SK-N-SH treated with all-trans-retinoic acid at 6 μM for 48 hours (cell line): Measurements from ENCODE around the gene CLCN4.

Experiments
- ATAC-seq: fragments of 200-7000 bp; cut with Tn5 transposase; 3 replicates; pipeline ENCODE4 v1.9.1; 2020; ENCODE audit warnings: mild to moderate bottlenecking, moderate library complexity
- ARNTL ChIP-seq: fragments of 450-650 bp; formaldehyde crosslinking; IDR thresholded peaks from 2 replicates; pipeline ENCODE4 v1.5.0; 2020; ENCODE audit warnings: low read depth, mild to moderate bottlenecking, moderate library complexity, borderline replicate concordance
- BACH2 ChIP-seq: fragments of 250-450 bp; sonication (Bioruptor Pico); IDR thresholded peaks from 2 replicates; pipeline ENCODE4 v1.9.0; 2021; ENCODE audit warnings: mild to moderate bottlenecking, borderline replicate concordance
- CSDC2 ChIP-seq: fragments of 250-450 bp; sonication (Bioruptor Pico); IDR thresholded peaks from 2 replicates; pipeline ENCODE4 v1.5.0; 2020; ENCODE audit warnings: mild to moderate bottlenecking, moderate library complexity
- ESRRG ChIP-seq: fragments of 250-450 bp; sonication (Bioruptor Pico); IDR thresholded peaks from 2 replicates; pipeline ENCODE4 v1.6.1; 2021; ENCODE audit warnings: mild to moderate bottlenecking
- GLIS3 ChIP-seq: fragments of 250-450 bp; sonication (Bioruptor Pico); IDR thresholded peaks from 2 replicates; pipeline ENCODE4 v1.5.0; 2020; ENCODE audit warnings: mild to moderate bottlenecking, moderate library complexity
- ISL1 ChIP-seq: fragments of 250-450 bp; sonication (Bioruptor Pico); IDR thresholded peaks from 2 replicates; pipeline ENCODE4 v2.1.2; 2022; ENCODE audit warnings: mild to moderate bottlenecking, moderate library complexity
- OSR1 ChIP-seq: fragments of 250-450 bp; sonication (Bioruptor Pico); IDR thresholded peaks from 2 replicates; pipeline ENCODE4 v1.8.0; 2022; ENCODE audit warnings: moderate library complexity, mild to moderate bottlenecking, inconsistent platforms
- PATZ1 ChIP-seq: fragments of 250-450 bp; sonication (Bioruptor Pico); IDR thresholded peaks from 2 replicates; pipeline ENCODE4 v1.8.0; 2020; ENCODE audit warnings: mild to moderate bottlenecking, moderate library complexity, borderline replicate concordance
- PPARA ChIP-seq: fragments of 250-450 bp; sonication (Bioruptor Pico); IDR thresholded peaks from 2 replicates; pipeline ENCODE4 v1.5.0; 2020; ENCODE audit warnings: mild to moderate bottlenecking, borderline replicate concordance
- SNAI2 ChIP-seq: fragments of 250-450 bp; sonication (Bioruptor Pico); IDR thresholded peaks from 2 replicates; pipeline ENCODE4 v1.5.0; 2020; ENCODE audit warnings: mild to moderate bottlenecking, moderate library complexity
- TCF4 ChIP-seq: fragments of 250-450 bp; sonication (Bioruptor Pico); IDR thresholded peaks from 2 replicates; pipeline ENCODE4 v1.8.0; 2021; ENCODE audit warnings: mild to moderate bottlenecking, moderate library complexity, borderline replicate concordance
- TOX ChIP-seq: fragments of 250-450 bp; sonication (Bioruptor Pico); IDR thresholded peaks from 2 replicates; pipeline ENCODE4 v1.8.0; 2021; ENCODE audit warnings: mild to moderate bottlenecking, moderate library complexity, borderline replicate concordance
- TSHZ2 ChIP-seq: fragments of 250-450 bp; sonication (Bioruptor Pico); IDR thresholded peaks from 2 replicates; pipeline ENCODE4 v1.5.0; 2020; ENCODE audit warnings: mild to moderate bottlenecking, moderate library complexity
- ZFP3 ChIP-seq: fragments of 250-450 bp; sonication (Bioruptor Pico); IDR thresholded peaks from 2 replicates; pipeline ENCODE4 v1.5.0; 2020; ENCODE audit warnings: mild to moderate bottlenecking, moderate library complexity
- ZFP30 ChIP-seq: fragments of 450-650 bp; formaldehyde crosslinking; IDR thresholded peaks from 2 replicates; pipeline ENCODE4 v1.5.0; 2022; ENCODE audit warnings: mild to moderate bottlenecking, moderate library complexity
- ZNF565 ChIP-seq: fragments of 450-650 bp; formaldehyde crosslinking; conservative IDR thresholded peaks from 2 replicates; pipeline ENCODE4 v1.5.0; 2020; ENCODE audit warnings: low read depth, mild to moderate bottlenecking, moderate library complexity
- ZNF8 ChIP-seq: fragments of 450-650 bp; formaldehyde crosslinking; IDR thresholded peaks from 2 replicates; pipeline ENCODE4 v1.5.0; 2020; ENCODE audit warnings: mild to moderate bottlenecking, moderate library complexity
- TF ChIP-seq, protein P1 (sequence below): fragments of 250-450 bp; sonication (Bioruptor Pico); IDR thresholded peaks from 2 replicates; pipeline ENCODE4 v1.5.1; 2021; ENCODE audit warnings: mild to moderate bottlenecking, moderate library complexity
- TF ChIP-seq, protein P2 (sequence below): fragments of 250-450 bp; sonication (Bioruptor Pico); IDR thresholded peaks from 2 replicates; pipeline ENCODE4 v1.8.0; 2021; ENCODE audit warnings: low read depth, mild to moderate bottlenecking, moderate library complexity, borderline replicate concordance
- TF ChIP-seq, protein P3 (sequence below): fragments of 250-450 bp; sonication (Bioruptor Pico); IDR thresholded peaks from 2 replicates; pipeline ENCODE4 v1.5.1; 2020; ENCODE audit warnings: low read depth, mild to moderate bottlenecking, moderate library complexity

CLCN4 gene

GRCh38 chrX:10117864-10118377, 38.9 kb upstream of the CLCN4 start (continued):
- TF ChIP-seq, protein P1, sequence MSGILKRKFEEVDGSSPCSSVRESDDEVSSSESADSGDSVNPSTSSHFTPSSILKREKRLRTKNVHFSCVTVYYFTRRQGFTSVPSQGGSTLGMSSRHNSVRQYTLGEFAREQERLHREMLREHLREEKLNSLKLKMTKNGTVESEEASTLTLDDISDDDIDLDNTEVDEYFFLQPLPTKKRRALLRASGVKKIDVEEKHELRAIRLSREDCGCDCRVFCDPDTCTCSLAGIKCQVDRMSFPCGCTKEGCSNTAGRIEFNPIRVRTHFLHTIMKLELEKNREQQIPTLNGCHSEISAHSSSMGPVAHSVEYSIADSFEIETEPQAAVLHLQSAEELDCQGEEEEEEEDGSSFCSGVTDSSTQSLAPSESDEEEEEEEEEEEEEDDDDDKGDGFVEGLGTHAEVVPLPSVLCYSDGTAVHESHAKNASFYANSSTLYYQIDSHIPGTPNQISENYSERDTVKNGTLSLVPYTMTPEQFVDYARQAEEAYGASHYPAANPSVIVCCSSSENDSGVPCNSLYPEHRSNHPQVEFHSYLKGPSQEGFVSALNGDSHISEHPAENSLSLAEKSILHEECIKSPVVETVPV = no peak
- TF ChIP-seq, protein P2, sequence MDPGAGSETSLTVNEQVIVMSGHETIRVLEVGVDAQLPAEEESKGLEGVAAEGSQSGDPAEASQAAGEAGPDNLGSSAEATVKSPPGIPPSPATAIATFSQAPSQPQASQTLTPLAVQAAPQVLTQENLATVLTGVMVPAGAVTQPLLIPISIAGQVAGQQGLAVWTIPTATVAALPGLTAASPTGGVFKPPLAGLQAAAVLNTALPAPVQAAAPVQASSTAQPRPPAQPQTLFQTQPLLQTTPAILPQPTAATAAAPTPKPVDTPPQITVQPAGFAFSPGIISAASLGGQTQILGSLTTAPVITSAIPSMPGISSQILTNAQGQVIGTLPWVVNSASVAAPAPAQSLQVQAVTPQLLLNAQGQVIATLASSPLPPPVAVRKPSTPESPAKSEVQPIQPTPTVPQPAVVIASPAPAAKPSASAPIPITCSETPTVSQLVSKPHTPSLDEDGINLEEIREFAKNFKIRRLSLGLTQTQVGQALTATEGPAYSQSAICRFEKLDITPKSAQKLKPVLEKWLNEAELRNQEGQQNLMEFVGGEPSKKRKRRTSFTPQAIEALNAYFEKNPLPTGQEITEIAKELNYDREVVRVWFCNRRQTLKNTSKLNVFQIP = no peak
- TF ChIP-seq ZFP3 (CRISPR knock-in tag) (no peak), ZNF565 (no peak), ARNTL (no peak)

DNA sequence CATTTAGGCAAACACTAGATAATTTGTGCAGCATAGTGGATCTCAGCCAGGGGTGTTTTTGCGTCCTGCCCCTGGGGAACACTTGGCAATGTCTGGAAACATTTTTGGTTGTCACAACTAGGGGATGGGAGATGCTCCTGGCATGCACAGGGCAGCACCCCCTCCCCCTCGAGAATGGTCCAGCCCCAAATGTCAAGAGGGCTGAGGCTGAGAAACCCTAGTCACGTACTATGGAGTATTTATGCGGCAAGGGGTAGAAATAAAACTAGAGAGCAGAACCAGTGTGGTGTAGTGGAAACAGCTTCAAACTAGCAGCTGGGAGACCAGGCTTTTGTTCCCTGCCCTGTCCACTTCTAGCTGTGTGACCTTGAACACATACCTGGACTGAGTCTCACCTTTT, 38.2 kb upstream of the CLCN4 start:
- no peak for ATAC-seq
- TF ChIP-seq, protein P2 = no peak
- TF ChIP-seq PATZ1 (CRISPR knock-in tag) (no peak), ZNF8 (no peak), TCF4 (CRISPR knock-in tag) (no peak), PPARA (CRISPR knock-in tag) (no peak), TOX (CRISPR knock-in tag) (no peak), SNAI2 (CRISPR knock-in tag) (no peak), OSR1 (no peak), ZNF565 (no peak), ISL1 (CRISPR knock-in tag) (no peak), ESRRG (CRISPR knock-in tag) (no peak), GLIS3 (CRISPR knock-in tag) (no peak), ZFP3 (CRISPR knock-in tag) (no peak), BACH2 (no peak), ZFP30 (CRISPR knock-in tag) (no peak), CSDC2 (CRISPR knock-in tag) (no peak), TSHZ2 (CRISPR knock-in tag) (no peak), ARNTL (no peak)
- TF ChIP-seq, protein P1 = no peak
- TF ChIP-seq, protein P3, sequence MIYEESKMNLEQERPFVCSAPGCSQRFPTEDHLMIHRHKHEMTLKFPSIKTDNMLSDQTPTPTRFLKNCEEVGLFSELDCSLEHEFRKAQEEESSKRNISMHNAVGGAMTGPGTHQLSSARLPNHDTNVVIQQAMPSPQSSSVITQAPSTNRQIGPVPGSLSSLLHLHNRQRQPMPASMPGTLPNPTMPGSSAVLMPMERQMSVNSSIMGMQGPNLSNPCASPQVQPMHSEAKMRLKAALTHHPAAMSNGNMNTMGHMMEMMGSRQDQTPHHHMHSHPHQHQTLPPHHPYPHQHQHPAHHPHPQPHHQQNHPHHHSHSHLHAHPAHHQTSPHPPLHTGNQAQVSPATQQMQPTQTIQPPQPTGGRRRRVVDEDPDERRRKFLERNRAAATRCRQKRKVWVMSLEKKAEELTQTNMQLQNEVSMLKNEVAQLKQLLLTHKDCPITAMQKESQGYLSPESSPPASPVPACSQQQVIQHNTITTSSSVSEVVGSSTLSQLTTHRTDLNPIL (CRISPR knock-in tag) = no peak
- TF ChIP-seq, all 23 proteins: peak for 0
